ENCODE data around the gene TLE5. TPM values are rescaled to one million over a fixed set of nuclear protein-coding genes. Genes with fewer than 3 reads are reported as not detected.

Gene TLE5
- total and polyA plus RNA-seq, 8 donors = 126 to 688 (median 339) TPM

- WGBS, 5 donors = 68 to 87% (median 79%) methylated on average over 4 to 5 of the region's 5 CpGs
- Histone ChIP-seq H3K27me3 (peaks cover 0 to 39% (median 8%) of the 10 kb centered on the region in 3 donors), H3K36me3 (peaks cover 0 to 18% (median 1%) of the 10 kb centered on the region in 4 donors), H3K9me3 (no peaks in the 10 kb centered on the region), H3K27ac (no peak overlapping the region), H3K4me3 (no peak overlapping the region), H3K4me1 (peaks cover 11 to 23% (median 17%) of the 10 kb centered on the region in 4 donors)
- no peak for TF ChIP-seq POLR2A (IDR thresholded peaks at IDR 0.05)
- TF ChIP-seq EP300 (IDR thresholded peaks at IDR 0.05) = no peak
- no peak for TF ChIP-seq POLR2AphosphoS5 (IDR thresholded peaks at IDR 0.05)
- TF ChIP-seq, protein P1, sequence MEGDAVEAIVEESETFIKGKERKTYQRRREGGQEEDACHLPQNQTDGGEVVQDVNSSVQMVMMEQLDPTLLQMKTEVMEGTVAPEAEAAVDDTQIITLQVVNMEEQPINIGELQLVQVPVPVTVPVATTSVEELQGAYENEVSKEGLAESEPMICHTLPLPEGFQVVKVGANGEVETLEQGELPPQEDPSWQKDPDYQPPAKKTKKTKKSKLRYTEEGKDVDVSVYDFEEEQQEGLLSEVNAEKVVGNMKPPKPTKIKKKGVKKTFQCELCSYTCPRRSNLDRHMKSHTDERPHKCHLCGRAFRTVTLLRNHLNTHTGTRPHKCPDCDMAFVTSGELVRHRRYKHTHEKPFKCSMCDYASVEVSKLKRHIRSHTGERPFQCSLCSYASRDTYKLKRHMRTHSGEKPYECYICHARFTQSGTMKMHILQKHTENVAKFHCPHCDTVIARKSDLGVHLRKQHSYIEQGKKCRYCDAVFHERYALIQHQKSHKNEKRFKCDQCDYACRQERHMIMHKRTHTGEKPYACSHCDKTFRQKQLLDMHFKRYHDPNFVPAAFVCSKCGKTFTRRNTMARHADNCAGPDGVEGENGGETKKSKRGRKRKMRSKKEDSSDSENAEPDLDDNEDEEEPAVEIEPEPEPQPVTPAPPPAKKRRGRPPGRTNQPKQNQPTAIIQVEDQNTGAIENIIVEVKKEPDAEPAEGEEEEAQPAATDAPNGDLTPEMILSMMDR (IDR thresholded peaks at IDR 0.05) = no peak
- intact Hi-C loops (cut with DNase I; ENCODE audit: low total_unique reads) = no loop called here
- no peak for DNase-seq
Measured at GRCh38 chr19:3024509-3024869, 37.8 kb downstream of the TLE5 start.

GRCh38 chr19:3020321-3020960 lies 41.9 kb downstream of the TLE5 start:
- H3K27ac ChIP-seq = no peak overlapping the region
- no peak overlapping the region for H3K4me3 ChIP-seq
- H3K27me3 ChIP-seq = peaks cover 0 to 13% (median 0%) of the 10 kb centered on the region in 3 donors
- no peak for TF ChIP-seq POLR2AphosphoS5 (IDR thresholded peaks at IDR 0.05)
- TF ChIP-seq, protein P1 (IDR thresholded peaks at IDR 0.05) = no peak
- TF ChIP-seq EP300 (IDR thresholded peaks at IDR 0.05) = no peak
- no peak for TF ChIP-seq POLR2A (IDR thresholded peaks at IDR 0.05)
- WGBS, 5 donors = 72 to 82% (median 80%) methylated on average over 18 of the region's 18 CpGs
- H3K4me1 ChIP-seq = peaks cover 0 to 6% (median 3%) of the 10 kb centered on the region in 4 donors
- no peaks in the 10 kb centered on the region for H3K9me3 ChIP-seq
- no peak for DNase-seq
- intact Hi-C loops (cut with DNase I; ENCODE audit: low total_unique reads) = no loop called here
- peaks cover 0 to 26% (median 9%) of the 10 kb centered on the region in 4 donors for H3K36me3 ChIP-seq

DNA sequence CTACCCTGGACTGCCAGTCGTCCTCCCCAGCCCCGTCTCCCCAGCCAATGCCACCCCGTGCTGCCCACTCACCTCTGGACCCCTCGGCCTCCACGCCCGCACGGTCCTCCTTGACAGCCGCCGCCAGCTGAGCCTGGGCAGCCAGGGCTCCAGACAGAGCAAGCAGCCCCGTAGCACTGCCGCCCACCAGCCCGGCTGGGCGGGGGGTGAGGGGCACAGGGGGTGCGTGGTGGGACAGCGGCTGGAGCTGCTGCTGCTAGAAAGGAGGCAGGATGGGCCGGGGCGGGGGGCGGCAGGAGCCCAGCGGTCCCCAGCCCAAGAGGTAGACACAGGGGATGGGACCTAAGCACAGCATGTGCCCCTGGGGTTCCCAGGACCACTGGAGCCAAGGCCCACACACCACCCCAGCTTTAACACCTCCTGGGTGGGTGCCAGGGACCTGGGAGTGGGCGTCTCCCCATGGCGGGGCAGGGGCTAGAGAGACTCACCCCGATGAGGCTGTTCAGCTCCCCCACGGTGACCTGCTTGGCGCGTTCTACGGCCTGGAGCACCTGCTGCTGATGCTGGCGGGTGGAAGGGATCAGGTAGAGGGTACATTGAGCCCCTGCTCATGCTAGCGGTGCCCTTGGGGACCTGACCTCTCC lies 43.0 kb downstream of the TLE5 start:
- Histone ChIP-seq H3K4me1 (peaks cover 0 to 6% (median 0%) of the 10 kb centered on the region in 4 donors), H3K4me3 (no peak overlapping the region), H3K36me3 (peaks cover 0 to 21% (median 18%) of the 10 kb centered on the region in 4 donors), H3K27me3 (peaks cover 0 to 2% (median 0%) of the 10 kb centered on the region in 3 donors), H3K9me3 (no peaks in the 10 kb centered on the region), H3K27ac (no peak overlapping the region)
- no peak for DNase-seq
- 90 to 95% (median 93%) methylated on average over 24 to 28 of the region's 28 CpGs for WGBS, 5 donors
- intact Hi-C loops (cut with DNase I; ENCODE audit: low total_unique reads) = no loop called here
- TF ChIP-seq, protein P1 (IDR thresholded peaks at IDR 0.05) = no peak
- TF ChIP-seq EP300 (IDR thresholded peaks at IDR 0.05) (no peak), POLR2AphosphoS5 (IDR thresholded peaks at IDR 0.05) (no peak), POLR2A (IDR thresholded peaks at IDR 0.05) (no peak)

DNA sequence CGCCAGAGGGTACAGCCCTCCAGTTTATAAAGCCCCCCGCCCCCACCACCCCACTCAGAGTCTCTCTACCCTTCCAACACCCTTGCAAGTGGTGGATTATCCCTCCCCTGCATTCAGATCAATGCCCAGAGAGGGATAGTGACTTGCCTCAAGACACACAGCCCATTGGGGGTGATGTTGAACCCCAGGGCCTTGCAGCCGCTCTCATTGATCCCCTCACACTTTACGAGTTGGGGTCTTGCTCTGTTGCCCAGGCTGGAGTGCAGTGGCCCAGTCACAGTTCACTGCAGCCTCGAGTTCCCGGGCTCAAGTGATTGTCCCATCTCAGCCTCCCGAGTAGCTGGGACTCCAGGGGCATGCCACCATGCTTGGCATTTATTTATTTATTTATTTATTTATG lies 44.4 kb downstream of the TLE5 start:
- intact Hi-C loops (cut with DNase I; ENCODE audit: low total_unique reads) = no loop called here
- Histone ChIP-seq H3K27ac (no peak overlapping the region), H3K4me1 (peaks cover 0 to 14% (median 7%) of the 10 kb centered on the region in 4 donors), H3K27me3 (no peaks in the 10 kb centered on the region), H3K9me3 (no peaks in the 10 kb centered on the region), H3K36me3 (peaks cover 0 to 23% (median 21%) of the 10 kb centered on the region in 4 donors), H3K4me3 (no peak overlapping the region)
- no peak for DNase-seq
- TF ChIP-seq EP300 (IDR thresholded peaks at IDR 0.05) (no peak), POLR2A (IDR thresholded peaks at IDR 0.05) (no peak), POLR2AphosphoS5 (IDR thresholded peaks at IDR 0.05) (no peak)
- TF ChIP-seq, protein P1 (IDR thresholded peaks at IDR 0.05) = no peak
- 88 to 94% (median 93%) methylated on average over 7 of the region's 7 CpGs for WGBS, 5 donors

Data from stomach (tissue), 9 donors.